HG03571 (cell line): ENCODE measurements around the gene MRPL23.

Experiments
- ATAC-seq: cut with Tn5 transposase; IDR thresholded peaks from one replicate; pipeline ENCODE4 v1.9.1; 2021; ENCODE audit not compliant: unreplicated experiment

The MRPL23 gene

GRCh38 chr11:1952806-1953482 lies 5.8 kb downstream of the MRPL23 start:
- no peak for ATAC-seq

GRCh38 chr11:1953489-1954266 lies 6.5 kb downstream of the MRPL23 start:
- ATAC-seq = no peak

- ATAC-seq = no peak
Observed at GRCh38 chr11:1958367-1958766, 11.2 kb downstream of the MRPL23 start.

GRCh38 chr11:1959786-1960185 lies 12.7 kb downstream of the MRPL23 start:
- ATAC-seq = no peak

GRCh38 chr11:1963864-1964263 lies 16.7 kb downstream of the MRPL23 start:
- no peak for ATAC-seq

- ATAC-seq = no peak
Observed at GRCh38 chr11:1964348-1964747, 17.2 kb downstream of the MRPL23 start.

GRCh38 chr11:1964955-1965354 lies 17.8 kb downstream of the MRPL23 start:
- no peak for ATAC-seq

GRCh38 chr11:1966531-1966930 lies 19.4 kb downstream of the MRPL23 start:
- ATAC-seq = no peak

- no peak for ATAC-seq
Observed at GRCh38 chr11:1967641-1968225, 20.6 kb downstream of the MRPL23 start.

GRCh38 chr11:1968454-1969002 lies 21.4 kb downstream of the MRPL23 start:
- ATAC-seq = no peak

GRCh38 chr11:1969035-1969434 lies 21.9 kb downstream of the MRPL23 start:
- ATAC-seq = no peak

GRCh38 chr11:1969776-1970175 lies 22.6 kb downstream of the MRPL23 start:
- ATAC-seq = no peak

- no peak for ATAC-seq
Observed at GRCh38 chr11:1970956-1971355, 23.8 kb downstream of the MRPL23 start.

- no peak for ATAC-seq
Observed at GRCh38 chr11:1975185-1975584, 28.1 kb downstream of the MRPL23 start.

GRCh38 chr11:1978720-1979473 lies 31.8 kb downstream of the MRPL23 start:
- no peak for ATAC-seq

- ATAC-seq = no peak
Observed at GRCh38 chr11:1979607-1980006, 32.5 kb downstream of the MRPL23 start.

- ATAC-seq = no peak
Observed at GRCh38 chr11:1982873-1983600, 35.9 kb downstream of the MRPL23 start.

- ATAC-seq = no peak
Observed at GRCh38 chr11:1983601-1983961, 36.4 kb downstream of the MRPL23 start.

- ATAC-seq = no peak
Observed at GRCh38 chr11:1987024-1987423, 39.9 kb downstream of the MRPL23 start.

- no peak for ATAC-seq
Observed at GRCh38 chr11:1988174-1988573, 41.0 kb downstream of the MRPL23 start.
